ENCODE data around the gene ENDOV.

GRCh38 chr17:80464486-80464885 lies 49.5 kb downstream of the ENDOV start:
- TF ChIP-seq CTCF (conservative IDR thresholded peaks at IDR 0.05; ENCODE audit: low read length) (no peak), EZH2phosphoT487 (IDR thresholded peaks at IDR 0.05; ENCODE audit: borderline replicate concordance) (no peak)

Data from Loucy (cell line).